Common myeloid progenitor, CD34-positive (primary cell): ENCODE data around the gene KIAA1328.

Experiments used
- CTCF ChIA-PET: fragments of 350-600 bp; sonication (Branson Sonifier 250); formaldehyde crosslinking; loops from one replicate; lab custom pipeline; 2021; ENCODE audit warnings: antibody characterized with exemption; lab: Charles Lee
- POLR2A ChIA-PET: fragments of 350-600 bp; sonication (Branson Sonifier 250); formaldehyde crosslinking; loops from one replicate; lab custom pipeline; 2021; ENCODE audit warnings: antibody characterized with exemption; lab: Charles Lee
- DNase-seq, 3 donors: peaks; one replicate each; pipeline versions ENCODE4 v3.0.0 to v3.0.0-alpha.2; 2013
- H3K27ac ChIP-seq, 2 experiments: 1 replicate in 1 of 2; 2 replicates in 1 of 2; pipeline ENCODE4 v1.7.0; 2013; ENCODE audit warnings: inconsistent platforms in 2 of 2, low read length in 2 of 2, mild to moderate bottlenecking in 2 of 2, low read depth in 1 of 2, moderate library complexity in 1 of 2; ENCODE audit not compliant: severe bottlenecking in 2 of 2, insufficient read depth in 1 of 2, poor library complexity in 1 of 2
- H3K27me3 ChIP-seq, 5 experiments: replicated peaks in 2 of 5; 1 replicate in 3 of 5; 2 replicates in 2 of 5; pipeline versions ENCODE4 v1.6.1 to v1.7.0; 2013; ENCODE audit warnings: low read length in 4 of 5, mild to moderate bottlenecking in 2 of 5, moderate library complexity in 2 of 5, inconsistent platforms in 1 of 5; ENCODE audit not compliant: insufficient read depth in 5 of 5, control insufficient read depth in 4 of 5
- H3K36me3 ChIP-seq, 4 experiments: 1 replicate in 2 of 4; 2 replicates in 2 of 4; pipeline versions ENCODE4 v1.6.1 to v1.7.0; 2013; ENCODE audit warnings: low read length in 3 of 4, control low read depth in 1 of 4, mild to moderate bottlenecking in 1 of 4; ENCODE audit not compliant: control insufficient read depth in 4 of 4, insufficient read depth in 4 of 4
- H3K4me1 ChIP-seq, 4 experiments: 1 replicate in 3 of 4; 2 replicates in 1 of 4; pipeline versions ENCODE4 v1.6.1 to v1.7.1; 2013; ENCODE audit warnings: low read length in 3 of 4, mild to moderate bottlenecking in 3 of 4, control low read depth in 1 of 4, inconsistent platforms in 1 of 4, moderate library complexity in 1 of 4; ENCODE audit not compliant: control insufficient read depth in 4 of 4, insufficient read depth in 4 of 4; ENCODE audit errors: control extremely low read depth in 1 of 4
- H3K4me3 ChIP-seq, 7 experiments: 1 replicate in 4 of 7; 2 replicates in 3 of 7; pipeline versions ENCODE4 v1.5.1 to v1.7.0; 2013; ENCODE audit warnings: mild to moderate bottlenecking in 7 of 7, low read length in 6 of 7, moderate library complexity in 6 of 7, inconsistent platforms in 2 of 7, low read depth in 2 of 7, control low read depth in 1 of 7; ENCODE audit not compliant: insufficient read depth in 4 of 7, control insufficient read depth in 1 of 7; ENCODE audit errors: extremely low read depth in 1 of 7
- H3K9me3 ChIP-seq, 5 experiments: 1 replicate in 4 of 5; 2 replicates in 1 of 5; pipeline versions ENCODE4 v1.6.1 to v1.7.1; 2013; ENCODE audit warnings: low read length in 4 of 5, mild to moderate bottlenecking in 2 of 5, inconsistent platforms in 1 of 5, low read depth in 1 of 5, moderate library complexity in 1 of 5; ENCODE audit not compliant: control insufficient read depth in 4 of 5, insufficient read depth in 2 of 5; ENCODE audit errors: control extremely low read depth in 1 of 5
- WGBS: methylation state at CpG from one replicate; pipeline ENCODE4 v1.1.5; 2013; ENCODE audit not compliant: insufficient coverage; 5-methylcytosine and 5-hydroxymethylcytosine counted together

The KIAA1328 gene

GRCh38 chr18:36819621-36820020, 9.3 kb upstream of the KIAA1328 start:
- Histone ChIP-seq H3K36me3 (peaks cover 15 to 68% (median 40%) of the 10 kb centered on the region in 4 experiments), H3K27me3 (no peaks in the 10 kb centered on the region), H3K4me1 (no peaks in the 10 kb centered on the region), H3K9me3 (no peaks in the 10 kb centered on the region), H3K4me3 (no peak overlapping the region), H3K27ac (no peak overlapping the region)
- ChIA-PET CTCF (interaction anchor here (1.2 kb wide), 1 partner anchor 11 kb away, joined by 5 read pairs; no protein-coding TSS in a partner anchor), POLR2A (no interaction called here)
- DNase-seq, result no peak

- no peaks in the 10 kb centered on the region for H3K4me1 ChIP-seq
- no peaks in the 10 kb centered on the region for H3K9me3 ChIP-seq
- DNase-seq, result no peak
- no peak overlapping the region for H3K27ac ChIP-seq
- H3K36me3 ChIP-seq, result peaks cover 15 to 57% (median 32%) of the 10 kb centered on the region in 4 experiments
- 93% methylated on average over 4 of the region's 4 CpGs for WGBS
- ChIA-PET POLR2A (interaction anchor here (0.6 kb wide), 1 partner anchor 27 kb away, joined by 3 read pairs; no protein-coding TSS in a partner anchor), CTCF (interaction anchor here (1.0 kb wide), 1 partner anchor 23 kb away, joined by 4 read pairs; no protein-coding TSS in a partner anchor)
- no peak overlapping the region for H3K4me3 ChIP-seq
- H3K27me3 ChIP-seq, result no peaks in the 10 kb centered on the region
Measured at GRCh38 chr18:36821681-36822080, 7.2 kb upstream of the KIAA1328 start.

- no peak overlapping the region for H3K27ac ChIP-seq
- H3K9me3 ChIP-seq, result no peaks in the 10 kb centered on the region
- no peak overlapping the region for H3K4me3 ChIP-seq
- POLR2A ChIA-PET, result no interaction called here
- peaks cover 3 to 24% (median 14%) of the 10 kb centered on the region in 4 experiments for H3K36me3 ChIP-seq
- H3K27me3 ChIP-seq, result no peaks in the 10 kb centered on the region
- CTCF ChIA-PET, result interaction anchor here (0.7 to 0.9 kb wide), 2 partner anchors 13 to 281 kb away, joined by 3 read pairs; no protein-coding TSS in a partner anchor
- peaks cover 12 to 22% (median 19%) of the 10 kb centered on the region in 4 experiments for H3K4me1 ChIP-seq
- no peak for DNase-seq
Measured at GRCh38 chr18:36825526-36825925, 3.4 kb upstream of the KIAA1328 start.

DNA sequence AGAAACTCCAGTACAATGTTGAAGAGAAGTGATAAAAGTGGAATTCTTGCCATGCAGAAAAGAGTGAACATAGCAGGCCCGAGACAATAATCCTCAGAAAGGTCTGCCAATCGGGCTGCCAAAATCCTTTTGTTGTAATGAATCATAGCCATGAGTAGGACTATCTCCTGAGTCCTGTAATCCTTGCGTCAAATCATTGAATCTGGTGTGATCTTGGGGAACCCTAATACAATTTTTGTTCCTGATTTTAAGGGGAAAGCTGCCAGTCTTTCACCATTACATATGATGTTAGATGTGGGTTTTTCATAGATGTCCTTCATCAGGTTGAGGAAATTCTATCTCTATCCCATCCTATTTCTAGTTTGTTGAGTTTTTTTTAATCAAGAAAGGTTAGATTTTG, 2.4 kb upstream of the KIAA1328 start:
- CTCF ChIA-PET, result interaction anchor here (0.8 to 0.9 kb wide), 2 partner anchors 14 to 18 kb away, joined by 3 read pairs; no protein-coding TSS in a partner anchor
- POLR2A ChIA-PET, result no interaction called here
- 100% methylated on average over 3 of the region's 3 CpGs for WGBS
- Histone ChIP-seq H3K4me3 (no peak overlapping the region), H3K36me3 (peaks cover 3 to 19% (median 11%) of the 10 kb centered on the region in 4 experiments), H3K9me3 (no peaks in the 10 kb centered on the region), H3K27me3 (no peaks in the 10 kb centered on the region), H3K4me1 (peaks cover 12 to 22% (median 19%) of the 10 kb centered on the region in 4 experiments), H3K27ac (no peak overlapping the region)
- no peak for DNase-seq

DNA sequence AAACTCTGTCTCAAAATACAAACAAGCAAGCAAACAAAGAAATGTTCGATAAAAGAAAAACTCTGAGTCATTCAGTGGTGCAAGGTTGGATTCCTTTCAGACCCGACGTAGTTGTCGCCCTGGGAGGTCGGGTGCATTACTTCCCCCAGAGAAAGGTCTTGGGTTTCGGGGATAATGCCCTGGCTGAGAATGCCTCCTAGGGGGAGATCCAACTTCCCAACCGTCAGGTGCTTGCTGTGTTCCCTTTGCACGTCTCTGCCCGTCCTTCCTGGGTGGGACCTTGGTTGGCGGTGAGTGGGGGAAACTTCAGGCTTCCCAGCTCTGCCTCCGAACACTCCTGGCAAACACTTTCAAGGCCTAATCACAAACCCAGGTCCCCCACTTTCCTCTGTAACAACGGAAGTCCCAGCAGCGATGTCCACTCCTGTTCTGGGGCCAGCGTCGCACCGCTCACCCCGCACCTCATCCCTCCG, 734 bp upstream of the KIAA1328 start:
- no peaks in the 10 kb centered on the region for H3K27me3 ChIP-seq
- H3K4me1 ChIP-seq, result peaks cover 12 to 22% (median 20%) of the 10 kb centered on the region in 4 experiments
- peak overlapping the region; percentile 75 to 88 for H3K27ac ChIP-seq
- peak; percentile 21 to 74 (median 68) for DNase-seq
- ChIA-PET CTCF (interaction anchor here (0.8 to 1.2 kb wide), 2 partner anchors 15 to 16 kb away, joined by 3 read pairs; no protein-coding TSS in a partner anchor), POLR2A (no interaction called here)
- peak overlapping the region; percentile 75 to 99 (median 97) for H3K4me3 ChIP-seq
- 0% methylated on average over 16 of the region's 18 CpGs for WGBS
- H3K36me3 ChIP-seq, result peaks cover 0 to 6% (median 2%) of the 10 kb centered on the region in 4 experiments
- H3K9me3 ChIP-seq, result no peaks in the 10 kb centered on the region

- peak in 1 of 3 donors; percentile 54 for DNase-seq
- no peaks in the 10 kb centered on the region for H3K27me3 ChIP-seq
- peak overlapping the region; percentile 75 to 99 (median 97) for H3K4me3 ChIP-seq
- peaks cover 12 to 22% (median 20%) of the 10 kb centered on the region in 4 experiments for H3K4me1 ChIP-seq
- 19% methylated on average over 9 of the region's 17 CpGs for WGBS
- ChIA-PET POLR2A (interaction anchor here (1.3 kb wide), 1 partner anchor 701 kb away, joined by 3 read pairs; the partner anchor contains the start of gene SLC39A6), CTCF (interaction anchor here (0.6 to 1.3 kb wide), 4 partner anchors 10 to 512 kb away, joined by 3 to 5 read pairs (median 3); no protein-coding TSS in a partner anchor)
- no peaks in the 10 kb centered on the region for H3K9me3 ChIP-seq
- peak overlapping the region; percentile 77 to 80 for H3K27ac ChIP-seq
- H3K36me3 ChIP-seq, result peaks cover 0 to 2% (median under 1%) of the 10 kb centered on the region in 4 experiments
Measured at GRCh38 chr18:36829362-36830157, 633 bp downstream of the KIAA1328 start.
